ENCODE measurements around the gene ABCD3.
A peak's percentile ranks its signal among the peaks of the same experiment; 100 is the strongest.

ABCD3 gene

GRCh38 chr1:94541246-94542087 lies 123.3 kb downstream of the ABCD3 start, which contains the start of gene F3:
Gene F3 (minus strand): TSS chr1:94541759. CDS start chr1:94541636, 123 bp downstream.
- TF ChIP-seq CTCF (conservative IDR thresholded peaks at IDR 0.05): peak; percentile 10; the same call in 1 of the 2 replicates
- peak within 1 kb of the TSS; percentile 90 for H3K27ac ChIP-seq

GRCh38 chr1:94542088-94542870 lies 124.1 kb downstream of the ABCD3 start:
- H3K27ac ChIP-seq: peak overlapping the region; percentile 90
- no peak for TF ChIP-seq CTCF (conservative IDR thresholded peaks at IDR 0.05)

GRCh38 chr1:94543001-94543400 lies 124.8 kb downstream of the ABCD3 start:
- H3K27ac ChIP-seq: peak overlapping the region; percentile 90
- no peak for TF ChIP-seq CTCF (conservative IDR thresholded peaks at IDR 0.05)

GRCh38 chr1:94543893-94544635 lies 125.9 kb downstream of the ABCD3 start:
- TF ChIP-seq CTCF (conservative IDR thresholded peaks at IDR 0.05): no peak
- H3K27ac ChIP-seq: no peak overlapping the region

- H3K27ac ChIP-seq: no peak overlapping the region
- no peak for TF ChIP-seq CTCF (conservative IDR thresholded peaks at IDR 0.05)
Observed at GRCh38 chr1:94544706-94545490, 126.7 kb downstream of the ABCD3 start.

GRCh38 chr1:94549706-94550105 lies 131.5 kb downstream of the ABCD3 start:
- no peak for TF ChIP-seq CTCF (conservative IDR thresholded peaks at IDR 0.05)
- H3K27ac ChIP-seq: no peak overlapping the region
